Esophagus squamous epithelium (tissue), 4 donors: ENCODE measurements around the gene CDH15.

Experiments
- CTCF ChIP-seq, 6 experiments: fragments of 450-650 bp in 4 of 6; fragments of 200-600 bp in 2 of 6; sonication (generic) in 2 of 6; IDR thresholded peaks; one replicate each; pipeline ENCODE4 v1.5.1; 2016 to 2019; ENCODE audit warnings: antibody characterized with exemption in 6 of 6, mild to moderate bottlenecking in 4 of 6, moderate library complexity in 4 of 6
- POLR2A ChIP-seq, 4 donors: fragments of 450-650 bp; IDR thresholded peaks; one replicate each; pipeline ENCODE4 v1.6.1; 2017; ENCODE audit warnings: antibody characterized with exemption in 4 of 4, mild to moderate bottlenecking in 4 of 4, moderate library complexity in 3 of 4

DNA sequence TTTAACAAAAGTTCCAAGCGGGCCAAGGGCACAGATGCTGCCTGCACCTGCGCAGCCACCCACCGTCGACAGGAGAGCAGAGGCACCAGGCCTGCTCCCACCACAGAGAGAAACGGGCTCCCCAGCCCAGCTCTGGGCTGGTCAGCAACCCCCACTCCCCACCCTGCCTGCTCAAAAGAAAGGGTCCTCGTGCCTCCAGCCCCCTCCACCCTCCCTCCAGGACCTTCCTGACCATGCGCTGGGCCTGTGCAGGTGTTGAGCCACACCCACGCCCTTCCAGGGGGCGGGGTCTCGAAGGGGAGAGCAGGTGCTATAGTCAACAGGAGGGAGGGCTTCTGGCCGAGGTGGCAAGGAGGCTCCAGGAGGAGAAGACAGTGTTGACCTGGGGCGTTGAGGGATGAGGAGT is 71.2 kb downstream of the CDH15 start:
- no peak for TF ChIP-seq CTCF (IDR thresholded peaks at IDR 0.05)
- TF ChIP-seq POLR2A (IDR thresholded peaks at IDR 0.05), result no peak
